Astrocyte (in vitro differentiated cells and primary cell): ENCODE results near the gene NARS2. TPM values are rescaled to one million over a fixed set of nuclear protein-coding genes. Genes with fewer than 3 reads are reported as not detected.

Experiments used
- DNase-seq: peaks from one replicate; pipeline ENCODE4 v3.0.0-alpha.2; 2010; ENCODE audit warnings: low read depth
- FAIRE-seq: peaks from 2 replicates; lab custom pipeline; 2011; peaks lifted over from hg19 to GRCh38; lab: Jason Lieb, UNC
- H2AFZ ChIP-seq: 2 replicates; pipeline ENCODE4 v1.6.0; 2012; ENCODE audit warnings: low read depth, low read length, inconsistent platforms
- H3K27ac ChIP-seq: 2 replicates; pipeline ENCODE4 v1.5.1; 2011; ENCODE audit warnings: low read depth, low read length, inconsistent platforms
- H3K27me3 ChIP-seq: 2 replicates; pipeline ENCODE4 v1.6.0; 2011; ENCODE audit warnings: low read length, inconsistent platforms; ENCODE audit not compliant: insufficient read depth
- H3K36me3 ChIP-seq: 2 replicates; pipeline ENCODE4 v1.5.1; 2011; ENCODE audit warnings: low read length, inconsistent platforms; ENCODE audit not compliant: insufficient read depth
- H3K4me1 ChIP-seq: 2 replicates; pipeline ENCODE4 v1.5.1; 2011; ENCODE audit warnings: low read length, inconsistent platforms; ENCODE audit not compliant: insufficient read depth
- H3K4me2 ChIP-seq: 2 replicates; pipeline ENCODE4 v1.6.0; 2012; ENCODE audit warnings: low read length, inconsistent platforms
- H3K4me3 ChIP-seq: 2 replicates; pipeline ENCODE4 v1.5.1; 2011; ENCODE audit warnings: low read depth, mild to moderate bottlenecking, low read length, inconsistent platforms; ENCODE audit not compliant: insufficient read depth
- H3K79me2 ChIP-seq: 2 replicates; pipeline ENCODE4 v1.6.0; 2012; ENCODE audit warnings: mild to moderate bottlenecking, low read length, inconsistent platforms; ENCODE audit not compliant: insufficient read depth
- H3K9ac ChIP-seq: 2 replicates; pipeline ENCODE4 v1.6.0; 2012; ENCODE audit warnings: mild to moderate bottlenecking, low read length, inconsistent platforms
- H3K9me3 ChIP-seq: 2 replicates; pipeline ENCODE4 v1.5.1; 2012; ENCODE audit warnings: low read depth, mild to moderate bottlenecking, low read length, inconsistent platforms; ENCODE audit not compliant: insufficient read depth
- H4K20me1 ChIP-seq: 2 replicates; pipeline ENCODE4 v1.6.0; 2012; ENCODE audit warnings: low read length, inconsistent platforms; ENCODE audit not compliant: insufficient read depth
- H3K27ac Mint-ChIP-seq: one replicate; pipeline ENCODE4 v1.8.0; 2021; ENCODE audit warnings: mild to moderate bottlenecking, mixed read lengths; ENCODE audit not compliant: unreplicated experiment
- H3K27me3 Mint-ChIP-seq: one replicate; pipeline ENCODE4 v1.8.0; 2021; ENCODE audit warnings: low read depth, mixed read lengths; ENCODE audit not compliant: unreplicated experiment
- H3K36me3 Mint-ChIP-seq: one replicate; pipeline ENCODE4 v1.8.0; 2021; ENCODE audit warnings: low read depth, mixed read lengths; ENCODE audit not compliant: unreplicated experiment
- H3K4me1 Mint-ChIP-seq: one replicate; pipeline ENCODE4 v1.8.0; 2021; ENCODE audit warnings: low read depth, mixed read lengths; ENCODE audit not compliant: unreplicated experiment
- H3K4me3 Mint-ChIP-seq: one replicate; pipeline ENCODE4 v1.8.0; 2021; ENCODE audit warnings: mild to moderate bottlenecking, moderate library complexity, mixed read lengths; ENCODE audit not compliant: unreplicated experiment
- H3K9me3 Mint-ChIP-seq: one replicate; pipeline ENCODE4 v1.8.0; 2021; ENCODE audit warnings: mild to moderate bottlenecking, mixed read lengths; ENCODE audit not compliant: unreplicated experiment
- EZH2 ChIP-seq: IDR thresholded peaks from 2 replicates; pipeline ENCODE4 v1.6.1; 2012; ENCODE audit warnings: mild to moderate bottlenecking, low read length, inconsistent platforms; ENCODE audit not compliant: insufficient read depth
- total RNA-seq: library from RNA; stranded (reverse); gene quantifications from 2 replicates; pipeline ENCODE4 v1.2.1, GENCODE V29; 2021
- TF ChIP-seq, protein P1 (sequence below): IDR thresholded peaks from 2 replicates; pipeline ENCODE4 v1.5.1; 2011; ENCODE audit warnings: low read depth, mild to moderate bottlenecking, inconsistent platforms, low read length, moderate library complexity; ENCODE audit not compliant: insufficient read depth

Gene NARS2
- total RNA-seq, 1 donor from 2014 or later: 10.1 TPM

DNA sequence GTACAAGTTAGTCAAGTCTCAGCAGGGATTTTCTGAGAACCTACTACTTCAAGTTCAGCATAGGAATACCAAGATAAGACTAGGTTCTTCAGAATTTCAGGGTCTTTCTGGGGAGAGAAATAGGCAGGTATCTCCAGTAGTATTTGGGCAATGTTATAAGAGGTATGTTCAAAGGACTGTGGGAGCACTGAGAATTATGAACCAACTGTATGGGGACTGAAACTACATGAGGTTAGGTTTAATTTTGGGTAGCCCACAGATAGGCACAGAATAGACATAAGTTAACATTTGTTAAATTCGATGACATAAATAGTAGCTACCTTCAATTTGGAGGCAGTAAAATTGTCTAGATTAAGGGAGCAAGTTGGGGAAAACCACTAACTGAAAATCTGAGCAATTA is 147.8 kb downstream of the NARS2 start:
- Histone ChIP-seq H3K79me2 (no peaks in the 10 kb centered on the region), H4K20me1 (no peaks in the 10 kb centered on the region), H3K27me3 (no peaks in the 10 kb centered on the region), H3K4me3 (no peak overlapping the region), H3K9me3 (no peaks in the 10 kb centered on the region), H2AFZ (no peak overlapping the region), H3K27ac (no peak overlapping the region), H3K4me1 (no peaks in the 10 kb centered on the region), H3K36me3 (no peaks in the 10 kb centered on the region), H3K9ac (no peak overlapping the region), H3K4me2 (no peak overlapping the region)
- H3K36me3 Mint-ChIP-seq: peaks cover 1% of the 10 kb centered on the region
- H3K27me3 Mint-ChIP-seq: no peaks in the 10 kb centered on the region
- no peak for FAIRE-seq
- no peaks in the 10 kb centered on the region for H3K9me3 Mint-ChIP-seq
- no peak for DNase-seq
- TF ChIP-seq, protein P1, sequence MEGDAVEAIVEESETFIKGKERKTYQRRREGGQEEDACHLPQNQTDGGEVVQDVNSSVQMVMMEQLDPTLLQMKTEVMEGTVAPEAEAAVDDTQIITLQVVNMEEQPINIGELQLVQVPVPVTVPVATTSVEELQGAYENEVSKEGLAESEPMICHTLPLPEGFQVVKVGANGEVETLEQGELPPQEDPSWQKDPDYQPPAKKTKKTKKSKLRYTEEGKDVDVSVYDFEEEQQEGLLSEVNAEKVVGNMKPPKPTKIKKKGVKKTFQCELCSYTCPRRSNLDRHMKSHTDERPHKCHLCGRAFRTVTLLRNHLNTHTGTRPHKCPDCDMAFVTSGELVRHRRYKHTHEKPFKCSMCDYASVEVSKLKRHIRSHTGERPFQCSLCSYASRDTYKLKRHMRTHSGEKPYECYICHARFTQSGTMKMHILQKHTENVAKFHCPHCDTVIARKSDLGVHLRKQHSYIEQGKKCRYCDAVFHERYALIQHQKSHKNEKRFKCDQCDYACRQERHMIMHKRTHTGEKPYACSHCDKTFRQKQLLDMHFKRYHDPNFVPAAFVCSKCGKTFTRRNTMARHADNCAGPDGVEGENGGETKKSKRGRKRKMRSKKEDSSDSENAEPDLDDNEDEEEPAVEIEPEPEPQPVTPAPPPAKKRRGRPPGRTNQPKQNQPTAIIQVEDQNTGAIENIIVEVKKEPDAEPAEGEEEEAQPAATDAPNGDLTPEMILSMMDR: no peak
- no peak for TF ChIP-seq EZH2
- peaks cover 13% of the 10 kb centered on the region for H3K4me1 Mint-ChIP-seq
- H3K27ac Mint-ChIP-seq: no peak overlapping the region
- H3K4me3 Mint-ChIP-seq: no peak overlapping the region

DNA sequence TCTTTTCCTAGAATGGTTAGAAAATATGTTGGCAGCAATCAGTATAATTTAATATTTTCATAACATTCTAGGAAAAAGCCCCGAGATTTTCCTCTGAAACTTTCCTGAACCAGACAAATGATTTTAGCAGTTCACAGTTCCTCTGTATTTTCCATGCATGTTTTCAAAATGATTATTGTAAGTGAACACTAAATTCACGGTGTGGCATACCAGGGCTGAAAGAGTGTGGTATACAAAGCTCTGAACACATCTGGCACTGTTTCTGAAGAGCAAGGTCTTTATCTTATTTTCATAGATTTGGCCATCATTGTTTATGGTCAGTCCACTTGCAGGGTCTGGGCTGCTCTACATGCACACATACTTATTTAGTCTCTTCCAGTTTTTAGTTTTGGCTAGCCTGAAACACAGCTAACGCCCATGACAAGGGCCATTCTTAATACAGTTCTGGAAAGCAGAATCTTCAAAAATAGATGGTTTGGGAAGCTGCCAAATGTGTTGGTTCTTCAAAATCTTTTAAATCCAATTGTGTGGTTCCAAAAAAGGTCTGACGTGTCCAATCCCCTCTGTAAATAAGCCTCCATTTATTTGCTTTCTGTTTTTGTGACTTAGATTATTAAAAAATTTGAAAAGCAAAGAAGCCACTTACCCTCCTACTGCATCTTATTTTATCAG is 149.1 kb downstream of the NARS2 start:
- Histone ChIP-seq H4K20me1 (no peaks in the 10 kb centered on the region), H3K79me2 (no peaks in the 10 kb centered on the region), H3K4me1 (peaks cover 7% of the 10 kb centered on the region), H3K9ac (no peak overlapping the region), H3K4me3 (no peak overlapping the region), H3K27me3 (no peaks in the 10 kb centered on the region), H3K27ac (no peak overlapping the region), H3K36me3 (no peaks in the 10 kb centered on the region), H3K9me3 (no peaks in the 10 kb centered on the region), H3K4me2 (no peak overlapping the region), H2AFZ (no peak overlapping the region)
- Mint-ChIP-seq H3K27ac (no peak overlapping the region), H3K27me3 (no peaks in the 10 kb centered on the region), H3K4me3 (no peak overlapping the region), H3K36me3 (no peaks in the 10 kb centered on the region), H3K4me1 (peaks cover 15% of the 10 kb centered on the region), H3K9me3 (no peaks in the 10 kb centered on the region)
- TF ChIP-seq EZH2: no peak
- TF ChIP-seq, protein P1: no peak
- no peak for FAIRE-seq
- no peak for DNase-seq
